Stimulated activated CD4-positive, alpha-beta T cell treated with anti-CD3 and anti-CD28 coated beads, Interleukin-4, amount 100 ng/mL, for 24 hours (primary cell): ENCODE measurements around the gene FLNB.

Source experiments
- DNase-seq: peaks from one replicate; pipeline ENCODE4 v3.0.0-alpha.2; 2020

The FLNB gene

GRCh38 chr3:58009749-58010535 lies 1.7 kb downstream of the FLNB start:
- no peak for DNase-seq

- no peak for DNase-seq
Measured at GRCh38 chr3:58010562-58010961, 2.3 kb downstream of the FLNB start.

GRCh38 chr3:58011580-58011979 lies 3.4 kb downstream of the FLNB start:
- DNase-seq, result no peak

DNA sequence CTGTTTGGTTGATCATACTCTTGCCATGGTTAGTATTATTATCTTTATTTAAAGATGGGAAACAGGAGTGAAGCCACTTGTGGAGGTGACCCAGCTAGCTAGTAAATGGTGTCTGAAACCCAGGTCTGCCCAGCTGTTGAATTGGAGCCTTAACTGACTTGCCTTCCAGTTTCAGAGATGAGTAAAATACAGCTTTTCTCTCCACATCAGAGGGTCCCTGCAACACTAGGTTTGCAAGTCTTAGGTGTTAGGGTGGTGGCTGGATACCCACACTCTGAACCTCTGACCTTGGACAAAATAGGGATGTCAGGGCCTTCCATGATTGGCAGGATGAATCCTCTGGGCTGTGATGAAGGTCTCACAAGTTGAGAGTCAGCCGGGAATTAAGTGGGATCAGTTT lies 4.1 kb downstream of the FLNB start:
- no peak for DNase-seq

GRCh38 chr3:58013099-58013498 lies 4.9 kb downstream of the FLNB start:
- no peak for DNase-seq

DNA sequence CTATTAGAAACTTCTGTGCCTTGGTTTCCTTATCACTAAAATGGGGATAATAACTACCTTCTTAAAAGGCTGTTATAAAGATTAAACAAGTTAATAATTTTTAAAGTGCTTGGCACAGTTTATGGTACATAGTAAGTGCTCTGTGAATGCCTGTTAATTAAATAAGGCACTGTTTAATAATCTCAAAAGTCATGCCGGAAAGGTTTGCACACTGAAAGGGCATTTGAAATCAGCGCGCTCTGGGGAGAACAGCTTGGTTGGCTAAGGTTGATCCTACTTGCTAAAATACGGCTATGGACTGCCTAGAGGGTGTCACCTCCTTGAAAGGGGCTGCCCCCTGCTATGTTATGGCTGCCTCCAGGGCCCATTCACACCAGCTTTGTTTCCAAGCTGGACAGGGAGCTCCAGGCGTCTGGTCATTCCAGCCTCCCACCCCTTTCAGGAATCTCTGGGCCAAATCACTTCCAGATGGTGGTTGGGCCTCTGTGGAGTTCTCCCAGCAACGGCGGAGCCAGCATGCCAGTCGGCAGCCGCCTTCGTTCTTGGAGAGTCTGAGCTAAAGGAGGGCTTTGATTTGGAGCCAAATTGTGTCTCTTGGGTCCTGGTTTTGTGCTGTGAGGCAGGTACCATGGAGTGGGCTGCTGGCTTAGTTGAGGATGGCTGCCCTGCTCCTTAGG lies 5.9 kb downstream of the FLNB start:
- DNase-seq, result no peak

- DNase-seq, result no peak
Measured at GRCh38 chr3:58015520-58015915, 7.3 kb downstream of the FLNB start.

DNA sequence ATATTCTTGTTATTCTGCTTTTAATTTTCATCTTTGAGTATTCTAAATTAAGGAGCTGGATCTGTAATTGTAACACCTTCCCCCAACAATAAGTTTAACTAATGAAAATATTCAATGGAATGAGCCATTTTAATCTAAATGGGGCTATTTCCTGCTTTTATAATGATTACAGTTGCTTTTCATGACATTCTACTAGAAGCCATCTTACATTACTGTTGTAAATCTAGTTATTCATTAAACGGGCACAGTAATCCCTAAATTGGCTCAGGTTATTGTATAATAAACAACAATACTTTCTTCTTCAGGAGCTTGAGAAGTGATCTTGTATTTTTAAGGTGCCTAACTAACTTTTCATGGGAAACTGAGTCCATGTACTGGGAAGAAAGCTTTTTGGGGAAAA lies 8.5 kb downstream of the FLNB start:
- DNase-seq, result no peak

DNA sequence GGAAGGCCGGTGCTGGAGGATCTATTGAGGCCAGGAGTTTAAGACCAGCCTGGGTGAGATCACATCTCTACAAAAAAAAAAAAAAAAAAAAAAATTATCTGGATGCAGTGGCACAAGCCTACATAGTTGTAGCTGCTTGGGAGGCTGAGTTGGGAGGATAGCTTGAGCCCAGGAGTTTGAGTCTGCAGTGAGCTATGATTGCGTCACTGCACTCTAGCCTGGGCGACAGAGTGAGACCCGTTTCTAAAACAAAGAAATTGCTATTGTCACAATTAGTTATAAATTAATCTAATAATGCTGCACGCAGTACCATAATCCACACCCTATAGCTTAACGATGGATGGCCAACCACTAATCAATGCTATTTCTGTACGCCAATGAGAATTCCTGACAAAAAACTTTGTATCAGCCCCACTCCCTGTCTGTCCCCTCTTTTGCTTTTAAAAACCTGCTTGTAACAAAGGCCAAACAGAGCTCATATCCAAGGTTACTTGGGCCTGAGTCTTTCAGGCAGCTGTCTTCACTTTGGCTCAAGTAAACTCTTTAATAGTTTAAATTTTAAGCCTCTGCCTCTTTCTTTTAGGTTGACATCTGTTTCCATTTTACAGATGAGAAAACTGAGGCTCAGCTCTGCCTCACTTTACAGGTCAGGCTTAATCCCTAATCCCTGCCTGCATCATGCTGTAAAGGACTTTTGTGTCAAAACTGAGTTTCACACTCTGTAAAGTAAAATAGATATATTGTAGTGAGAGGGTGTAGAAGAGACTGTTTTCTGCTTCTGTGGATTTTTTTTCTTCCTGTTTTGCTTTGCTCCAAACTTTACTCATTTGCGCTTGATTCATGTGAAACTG lies 10.9 kb downstream of the FLNB start:
- no peak for DNase-seq

- DNase-seq, result no peak
Measured at GRCh38 chr3:58020783-58021071, 12.5 kb downstream of the FLNB start.

DNA sequence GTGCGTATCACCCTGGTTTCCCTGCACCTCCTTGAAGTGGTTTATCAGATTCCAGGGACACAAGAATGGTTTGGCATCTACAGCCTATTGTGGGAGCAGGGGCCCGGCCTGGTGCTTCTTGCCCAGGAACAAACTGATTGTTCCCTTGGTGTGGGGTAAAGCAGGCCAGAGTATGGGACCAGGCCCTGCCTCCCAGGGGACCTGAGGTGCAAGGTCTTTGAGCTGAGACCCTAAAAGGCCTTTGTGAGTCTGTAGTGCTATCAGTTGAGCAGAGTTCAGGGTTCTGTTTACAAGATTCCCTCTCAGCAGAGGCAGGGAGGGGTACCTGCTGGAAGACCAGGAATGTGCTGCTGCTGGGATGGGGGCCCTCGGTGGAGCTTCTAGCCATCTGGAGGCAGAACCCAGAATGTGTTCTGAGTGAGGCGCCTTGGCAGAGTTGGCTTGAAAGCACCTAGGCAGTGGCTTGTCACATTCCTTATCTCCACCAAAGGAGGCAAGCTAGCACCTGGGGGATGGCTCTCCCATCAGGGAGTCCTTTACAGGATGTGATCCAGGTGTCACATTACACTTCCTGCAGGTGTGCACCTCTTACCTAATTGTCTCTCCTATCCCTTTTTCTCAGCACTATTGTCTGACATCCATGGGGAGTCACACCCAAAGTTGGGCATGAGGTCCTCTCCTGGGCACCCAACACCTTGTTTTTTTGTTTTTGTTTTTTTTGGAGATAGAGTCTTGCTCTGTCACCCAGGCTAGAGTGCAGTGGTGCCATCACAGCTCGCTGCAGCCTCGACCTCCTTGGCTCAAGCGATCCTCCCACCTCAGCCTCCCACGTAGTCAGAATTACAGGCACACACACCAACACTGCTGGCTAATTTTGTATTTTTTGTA lies 13.1 kb downstream of the FLNB start:
- no peak for DNase-seq

DNA sequence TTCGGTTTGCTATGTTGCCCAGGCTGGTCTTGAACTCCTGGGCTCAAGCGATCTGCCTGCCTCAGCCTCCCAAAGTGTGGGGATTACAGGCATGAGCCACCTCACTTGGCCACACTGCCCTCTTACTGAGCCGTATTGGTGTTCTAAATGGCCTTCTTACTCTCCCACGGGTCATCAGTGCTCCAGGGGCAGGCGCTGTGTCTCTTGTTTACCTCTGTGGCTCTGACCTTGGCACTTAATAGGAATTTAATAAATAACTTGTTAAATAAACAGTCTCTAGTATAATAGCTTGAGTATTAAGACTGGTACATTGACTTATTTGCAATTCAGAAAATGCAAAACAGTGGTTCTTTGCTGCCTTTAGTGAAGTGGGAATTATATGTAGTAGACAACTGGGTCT lies 13.7 kb downstream of the FLNB start:
- no peak for DNase-seq

GRCh38 chr3:58022490-58022889 lies 14.3 kb downstream of the FLNB start:
- no peak for DNase-seq

- no peak for DNase-seq
Measured at GRCh38 chr3:58023531-58023930, 15.3 kb downstream of the FLNB start.

GRCh38 chr3:58025406-58025805 lies 17.2 kb downstream of the FLNB start:
- no peak for DNase-seq

GRCh38 chr3:58025837-58026569 lies 17.8 kb downstream of the FLNB start:
- DNase-seq, result no peak

DNA sequence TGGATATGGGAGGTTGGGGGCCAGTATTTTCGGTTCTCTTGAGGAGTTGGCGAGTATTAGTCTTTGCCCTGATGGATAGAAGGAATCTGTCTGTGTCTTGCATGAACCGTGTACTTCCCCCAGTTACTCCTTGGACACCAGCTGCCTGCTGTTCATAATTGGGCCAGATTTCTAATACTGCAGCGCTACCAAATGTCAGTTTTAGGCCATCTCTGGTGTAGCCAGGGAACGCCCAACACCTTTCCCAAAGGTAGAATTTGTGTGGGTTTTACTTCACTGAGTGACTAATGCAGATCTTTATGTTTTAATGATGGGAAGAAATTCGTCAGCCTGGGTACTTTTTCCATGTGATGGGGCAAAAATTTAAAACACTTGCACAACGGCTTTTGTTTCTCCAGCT lies 18.4 kb downstream of the FLNB start:
- no peak for DNase-seq

- DNase-seq, result no peak
Measured at GRCh38 chr3:58027704-58028317, 19.6 kb downstream of the FLNB start.

- DNase-seq, result no peak
Measured at GRCh38 chr3:58028902-58029301, 20.7 kb downstream of the FLNB start.

GRCh38 chr3:58029842-58030584 lies 21.8 kb downstream of the FLNB start:
- no peak for DNase-seq

GRCh38 chr3:58032186-58032585 lies 24.0 kb downstream of the FLNB start:
- no peak for DNase-seq
